Transverse colon (tissue), 4 donors: ENCODE results near the gene KRT14. TPM values are rescaled to one million over a fixed set of nuclear protein-coding genes. Genes with fewer than 3 reads are reported as not detected.
"Not testable (repeated sequence)": the region's sequence is repeated elsewhere in the genome, so short reads cannot be mapped to it uniquely, and the experiment has no call there.

Experiments
- DNase-seq: peaks from one replicate; pipeline ENCODE4 v3.0.0-alpha.2; 2019
- H3K27ac ChIP-seq, 4 donors: fragments of 200-600 bp; sonication (generic); 2 replicates each; pipeline ENCODE4 v1.5.1; 2016 to 2018; ENCODE audit warnings: inconsistent platforms in 4 of 4
- H3K27me3 ChIP-seq: fragments of 200-600 bp; sonication (generic); 2 replicates; pipeline ENCODE4 v1.5.1; 2017; ENCODE audit warnings: inconsistent platforms
- H3K36me3 ChIP-seq, 4 donors: fragments of 200-600 bp; sonication (generic); 2 replicates each; pipeline ENCODE4 v1.5.1; 2017 to 2019; ENCODE audit warnings: inconsistent platforms in 4 of 4
- H3K4me1 ChIP-seq, 4 donors: fragments of 200-600 bp; sonication (generic); 2 replicates each; pipeline ENCODE4 v1.5.1; 2017 to 2020; ENCODE audit warnings: inconsistent platforms in 4 of 4
- H3K4me3 ChIP-seq, 4 donors: fragments of 200-600 bp; sonication (generic); 1 replicate in 1 of 4; 2 replicates in 3 of 4; pipeline versions ENCODE4 v1.5.1 to v1.6.1; 2017 to 2019; ENCODE audit warnings: inconsistent platforms in 4 of 4
- H3K9me3 ChIP-seq, 2 donors: fragments of 200-600 bp; sonication (generic); 2 replicates each; pipeline ENCODE4 v1.5.1; 2017 to 2019; ENCODE audit warnings: inconsistent platforms in 2 of 2
- EP300 ChIP-seq: sonication (generic); formaldehyde crosslinking; IDR thresholded peaks from one replicate; pipeline ENCODE4 v1.6.1; 2017; ENCODE audit warnings: antibody characterized with exemption, low read depth
- POLR2A ChIP-seq: fragments of 450-650 bp; IDR thresholded peaks from one replicate; pipeline ENCODE4 v1.6.1; 2016; ENCODE audit warnings: antibody characterized with exemption, mild to moderate bottlenecking, moderate library complexity
- POLR2AphosphoS5 ChIP-seq, 3 donors: sonication (generic); formaldehyde crosslinking; IDR thresholded peaks; one replicate each; pipeline ENCODE4 v1.6.1; 2016; ENCODE audit warnings: antibody characterized with exemption in 3 of 3
- WGBS, 2 donors: methylation state at CpG; one replicate each; pipeline ENCODE4 v1.1.5; 2018; ENCODE audit warnings: low coverage in 1 of 2; 5-methylcytosine and 5-hydroxymethylcytosine counted together
- in situ Hi-C, 4 donors: fragments of 200-750 bp; cut with MboI; loops; one replicate each; pipeline versions ENCODE4 v1.15.0 to v1.15.1; 2017; ENCODE audit warnings: low sequenced_read_pairs in 3 of 4, low pct_ligation_motif_present in 1 of 4, low pct_unique_long_range_greater_than_20kb in 1 of 4
- intact Hi-C: fragments of 100-400 bp; cut with DNase I; formaldehyde crosslinking; loops from one replicate; pipeline ENCODE4 v1.15.1; 2023; ENCODE audit warnings: low total_unique reads
- total RNA-seq, 4 donors: library from RNA; depleted of rRNA; stranded (reverse); fragments of >200 nt; gene quantifications; one replicate each; pipeline ENCODE4 v1.1.0, GENCODE V29; 2016
- TF ChIP-seq, protein P1 (sequence below), 5 experiments: fragments of 200-600 bp in 3 of 5; fragments of 450-650 bp in 2 of 5; sonication (generic) in 3 of 5; IDR thresholded peaks; 1 replicate in 2 of 5; 2 replicates in 3 of 5; pipeline ENCODE4 v1.5.1; 2016 to 2017; ENCODE audit warnings: antibody characterized with exemption in 5 of 5, inconsistent platforms in 3 of 5, mild to moderate bottlenecking in 2 of 5, moderate library complexity in 1 of 5

The KRT14 gene
- total RNA-seq, 4 donors from 2014 or later: 0.32 to 0.68 TPM; not detected in 2

GRCh38 chr17:41588126-41588810 lies 1.6 kb upstream of the KRT14 start:
- H3K4me1 ChIP-seq: peaks cover 0 to 4% (median 2%) of the 10 kb centered on the region in 4 donors
- H3K27ac ChIP-seq: no peak overlapping the region
- WGBS, 2 donors: 72% methylated on average over 3 of the region's 8 CpGs; no CpG with 5 or more reads in 1 of the 2 donors
- no peaks in the 10 kb centered on the region for H3K36me3 ChIP-seq
- TF ChIP-seq EP300 (no peak), POLR2A (no peak), POLR2AphosphoS5 (IDR thresholded peaks at IDR 0.05) (no peak)
- TF ChIP-seq, protein P1, sequence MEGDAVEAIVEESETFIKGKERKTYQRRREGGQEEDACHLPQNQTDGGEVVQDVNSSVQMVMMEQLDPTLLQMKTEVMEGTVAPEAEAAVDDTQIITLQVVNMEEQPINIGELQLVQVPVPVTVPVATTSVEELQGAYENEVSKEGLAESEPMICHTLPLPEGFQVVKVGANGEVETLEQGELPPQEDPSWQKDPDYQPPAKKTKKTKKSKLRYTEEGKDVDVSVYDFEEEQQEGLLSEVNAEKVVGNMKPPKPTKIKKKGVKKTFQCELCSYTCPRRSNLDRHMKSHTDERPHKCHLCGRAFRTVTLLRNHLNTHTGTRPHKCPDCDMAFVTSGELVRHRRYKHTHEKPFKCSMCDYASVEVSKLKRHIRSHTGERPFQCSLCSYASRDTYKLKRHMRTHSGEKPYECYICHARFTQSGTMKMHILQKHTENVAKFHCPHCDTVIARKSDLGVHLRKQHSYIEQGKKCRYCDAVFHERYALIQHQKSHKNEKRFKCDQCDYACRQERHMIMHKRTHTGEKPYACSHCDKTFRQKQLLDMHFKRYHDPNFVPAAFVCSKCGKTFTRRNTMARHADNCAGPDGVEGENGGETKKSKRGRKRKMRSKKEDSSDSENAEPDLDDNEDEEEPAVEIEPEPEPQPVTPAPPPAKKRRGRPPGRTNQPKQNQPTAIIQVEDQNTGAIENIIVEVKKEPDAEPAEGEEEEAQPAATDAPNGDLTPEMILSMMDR (IDR thresholded peaks at IDR 0.05): no peak
- in situ Hi-C loops: no loop called here
- no peak overlapping the region for H3K4me3 ChIP-seq
- H3K27me3 ChIP-seq: no peaks in the 10 kb centered on the region
- no peaks in the 10 kb centered on the region for H3K9me3 ChIP-seq
- no peak for DNase-seq
- intact Hi-C loops: no loop called here

DNA sequence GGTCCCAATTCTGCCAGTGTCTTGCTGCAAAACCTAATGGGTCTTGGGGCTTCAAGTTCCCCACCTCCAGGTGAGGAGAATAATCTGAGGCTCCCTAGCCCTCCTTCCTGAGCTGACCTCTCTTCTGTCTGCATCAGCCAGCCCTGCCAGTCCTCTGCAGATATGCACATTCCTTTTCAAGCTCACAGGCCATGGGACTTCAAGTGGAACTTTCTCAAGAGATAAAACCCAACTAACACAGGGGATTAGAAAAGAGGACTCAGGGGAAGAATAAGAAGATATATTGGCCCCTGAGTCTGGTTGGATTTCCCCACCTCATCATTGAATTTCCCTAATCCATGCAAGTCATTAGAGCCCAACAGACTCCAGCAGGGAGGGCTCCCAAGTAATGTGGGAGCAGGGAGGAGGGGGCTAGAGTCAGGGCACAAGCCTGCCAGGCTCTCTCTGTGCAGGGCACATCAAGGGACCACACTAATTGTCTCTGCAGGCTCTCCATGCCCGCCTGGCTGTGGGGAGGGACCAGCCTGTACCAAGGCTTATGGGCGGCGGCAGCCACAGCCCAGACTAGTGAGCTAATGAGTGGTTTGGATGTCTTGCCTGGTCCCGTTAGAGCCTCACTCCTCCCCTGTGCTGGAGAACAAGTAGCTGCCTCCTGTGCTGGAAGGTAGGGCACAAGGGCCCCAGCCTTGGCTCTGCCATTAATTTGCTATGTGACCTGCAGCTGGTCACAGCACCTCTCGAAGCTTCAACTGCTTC lies 1.2 kb downstream of the KRT14 start:
- no peak for TF ChIP-seq POLR2AphosphoS5 (IDR thresholded peaks at IDR 0.05)
- TF ChIP-seq, protein P1 (IDR thresholded peaks at IDR 0.05): no peak
- TF ChIP-seq POLR2A: no peak
- no peaks in the 10 kb centered on the region for H3K9me3 ChIP-seq
- no peaks in the 10 kb centered on the region for H3K36me3 ChIP-seq
- H3K4me1 ChIP-seq: peaks cover 0 to 11% (median 4%) of the 10 kb centered on the region in 4 donors
- DNase-seq: no peak
- no peak overlapping the region for H3K4me3 ChIP-seq
- H3K27ac ChIP-seq: no peak overlapping the region
- WGBS, 2 donors: 69% methylated on average over 5 of the region's 5 CpGs; no CpG with 5 or more reads in 1 of the 2 donors
- in situ Hi-C loops (no loop called here), intact Hi-C loops (no loop called here)
- H3K27me3 ChIP-seq: no peaks in the 10 kb centered on the region

DNA sequence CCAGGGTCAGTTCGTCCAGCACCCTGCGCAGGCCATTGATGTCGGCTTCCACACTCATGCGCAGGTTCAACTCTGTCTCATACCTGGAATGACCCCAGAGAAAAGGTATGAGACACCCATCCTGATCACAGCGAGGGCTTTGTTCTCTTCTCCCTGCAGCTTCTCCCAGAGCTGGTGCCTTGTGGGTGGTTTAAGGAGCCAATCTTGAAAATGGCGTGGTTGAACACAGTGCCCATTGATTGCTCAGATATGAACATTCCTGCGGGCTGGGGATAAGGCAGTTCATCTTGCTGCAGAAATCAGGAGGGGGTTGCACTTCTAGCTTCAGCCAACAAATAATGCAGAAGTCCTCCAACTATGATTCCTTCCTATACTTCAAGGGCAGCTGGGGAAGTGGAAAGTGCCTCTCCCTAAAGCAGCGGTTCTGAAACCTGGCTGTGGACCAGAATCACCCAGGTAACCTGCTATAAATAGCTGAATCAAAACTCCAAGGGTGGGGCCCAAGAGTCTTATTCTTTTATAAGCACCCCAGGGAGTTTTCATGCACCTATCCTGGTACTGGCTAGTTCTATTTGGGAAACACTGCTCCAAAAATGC lies 2.3 kb downstream of the KRT14 start:
- peaks cover 0 to 11% (median 4%) of the 10 kb centered on the region in 4 donors for H3K4me1 ChIP-seq
- H3K36me3 ChIP-seq, H3K9me3 ChIP-seq, DNase-seq, in situ Hi-C loops, H3K27me3 ChIP-seq, intact Hi-C loops, H3K27ac ChIP-seq, H3K4me3 ChIP-seq: not testable (repeated sequence)
- WGBS, 2 donors: 0 to 78% methylated on average over 1 to 8 of the region's 8 CpGs

DNA sequence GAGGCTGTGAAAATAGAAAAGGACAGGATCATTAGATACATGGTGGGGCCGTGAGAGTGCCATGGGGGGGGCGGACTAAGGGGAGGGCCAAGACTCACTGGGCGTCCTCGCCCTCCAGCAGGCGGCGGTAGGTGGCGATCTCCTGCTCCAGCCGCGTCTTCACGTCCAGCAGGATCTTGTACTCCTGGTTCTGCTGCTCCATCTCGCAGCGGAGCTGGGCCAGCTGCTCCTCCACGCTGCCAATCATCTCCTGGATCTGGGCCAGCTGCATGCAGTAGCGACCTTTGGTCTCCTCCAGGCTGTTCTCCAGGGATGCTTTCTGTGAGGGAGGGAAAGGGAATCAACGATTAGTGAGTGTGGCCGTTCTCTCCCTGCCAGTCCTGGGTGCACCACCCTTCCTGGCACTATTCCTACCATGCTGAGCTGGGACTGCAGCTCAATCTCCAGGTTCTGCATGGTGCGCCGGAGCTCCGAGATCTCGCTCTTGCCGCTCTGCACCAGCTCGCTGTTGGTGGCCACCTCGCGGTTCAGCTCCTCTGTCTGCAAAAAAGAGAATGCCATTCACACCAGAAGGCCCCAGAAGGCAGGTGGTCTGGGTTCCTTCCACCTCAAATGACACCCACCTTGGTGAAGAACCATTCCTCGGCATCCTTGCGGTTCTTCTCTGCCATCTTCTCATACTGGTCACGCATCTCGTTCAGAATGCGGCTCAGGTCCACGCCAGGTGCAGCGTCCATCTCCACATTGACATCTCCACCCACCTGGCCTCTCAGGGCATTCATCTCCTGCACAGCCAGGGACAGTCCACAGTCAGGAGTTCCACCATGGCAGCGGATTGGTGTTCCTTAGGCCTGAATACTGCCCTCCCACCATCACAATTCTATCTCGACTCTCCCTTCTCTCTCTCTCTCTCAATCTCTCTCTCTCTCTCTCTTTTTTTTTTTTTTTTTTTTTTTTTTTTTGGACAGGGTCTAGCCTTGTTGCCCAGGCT lies 3.3 kb downstream of the KRT14 start:
- peak; percentile 78 for DNase-seq
- WGBS, 2 donors: 63 to 93% methylated on average over 9 to 33 of the region's 33 CpGs
- Histone ChIP-seq H3K27me3 (no peaks in the 10 kb centered on the region), H3K27ac (no peak overlapping the region), H3K36me3 (no peaks in the 10 kb centered on the region), H3K4me1 (peaks cover 0 to 11% (median 7%) of the 10 kb centered on the region in 4 donors), H3K9me3 (no peaks in the 10 kb centered on the region), H3K4me3 (no peak overlapping the region)
- intact Hi-C loops (no loop called here), in situ Hi-C loops (no loop called here)
- TF ChIP-seq POLR2AphosphoS5 (IDR thresholded peaks at IDR 0.05): no peak
- TF ChIP-seq EP300: no peak
- TF ChIP-seq POLR2A: no peak
- TF ChIP-seq, protein P1 (IDR thresholded peaks at IDR 0.05): peak in 4 of 5 experiments; percentile 17 to 36 (median 32)

DNA sequence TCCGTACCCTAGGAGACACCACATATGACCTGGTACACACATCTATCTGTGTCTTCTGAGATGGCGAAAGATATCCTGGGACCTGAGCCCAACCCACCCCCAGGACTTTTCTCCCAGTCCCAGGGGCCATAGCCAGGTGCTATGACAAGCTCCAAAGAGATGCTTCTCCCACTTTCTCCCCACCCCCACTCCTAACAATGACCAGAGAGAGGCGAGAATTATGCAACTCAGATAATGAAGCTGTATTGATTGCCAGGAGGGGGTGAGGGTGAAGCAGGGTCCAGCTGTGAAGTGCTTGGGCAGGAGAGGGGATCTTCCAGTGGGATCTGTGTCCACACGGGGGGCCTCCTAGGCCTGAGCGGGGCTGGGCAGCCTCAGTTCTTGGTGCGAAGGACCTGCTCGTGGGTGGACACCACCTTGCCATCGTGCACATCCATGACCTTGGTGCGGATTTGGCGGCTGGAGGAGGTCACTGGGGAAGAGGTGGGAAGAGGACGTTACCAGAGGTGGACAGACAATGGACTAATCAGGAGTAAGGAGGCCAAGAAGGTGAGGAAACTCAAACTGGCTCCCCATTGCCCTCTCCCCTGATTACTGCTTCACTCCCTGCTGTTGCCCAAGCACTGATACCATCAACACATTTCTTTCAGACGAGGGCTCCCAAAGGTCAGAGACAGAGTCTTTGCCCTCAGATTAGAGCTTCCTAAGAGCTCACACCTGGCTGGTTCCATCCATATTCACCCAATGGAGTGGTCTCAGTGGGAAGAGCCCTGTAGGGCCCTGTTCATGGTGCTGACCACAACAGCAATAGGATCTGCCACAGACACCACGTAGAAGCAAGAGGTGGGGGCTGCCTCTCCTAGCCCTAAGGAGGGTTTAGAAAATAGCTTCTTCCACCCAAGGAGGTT lies 4.4 kb downstream of the KRT14 start:
- WGBS, 2 donors: 84 to 89% methylated on average over 3 to 13 of the region's 13 CpGs
- H3K4me1 ChIP-seq: peaks cover 0 to 11% (median 7%) of the 10 kb centered on the region in 4 donors
- DNase-seq, H3K36me3 ChIP-seq, in situ Hi-C loops, H3K4me3 ChIP-seq, H3K9me3 ChIP-seq, H3K27ac ChIP-seq, intact Hi-C loops, H3K27me3 ChIP-seq: not testable (repeated sequence)
